PC-9 (cell line): ENCODE measurements around the gene IFITM10. TPM values are rescaled to one million over a fixed set of nuclear protein-coding genes. Genes with fewer than 3 reads are reported as not detected.

Experiments used
- BruUV-seq: library from RNA; stranded (reverse); fragments of 400-500 nt; replicated peaks from 2 replicates; lab custom pipeline; 2021; lab: Mats Ljungman, UMichigan
- CTCF ChIA-PET: fragments of 300-600 bp; sonication (Branson Sonifier 250); formaldehyde crosslinking; loops from one replicate; lab custom pipeline; 2022; ENCODE audit warnings: antibody characterized with exemption; lab: Charles Lee
- POLR2A ChIA-PET: fragments of 300-600 bp; sonication (Branson Sonifier 250); formaldehyde crosslinking; loops from one replicate; lab custom pipeline; 2022; ENCODE audit warnings: antibody characterized with exemption; ENCODE audit not compliant: unreplicated experiment; lab: Charles Lee
- DNase-seq, 2 experiments: peaks; one replicate each; pipeline versions ENCODE4 v3.0.0 to v3.0.0-alpha.2; 2015 to 2022; ENCODE audit warnings: mixed read lengths in 1 of 2
- H2AFZ ChIP-seq: fragments of 200-600 bp; sonication (generic); 2 replicates; pipeline ENCODE4 v1.8.1; 2017; ENCODE audit warnings: antibody characterized with exemption
- H3F3A ChIP-seq: fragments of 200-600 bp; sonication (generic); 2 replicates; pipeline ENCODE4 v1.8.1; 2017; ENCODE audit warnings: antibody characterized with exemption, mild to moderate bottlenecking, low read depth; ENCODE audit not compliant: insufficient read depth
- H3K27ac ChIP-seq: fragments of 200-600 bp; sonication (generic); 2 replicates; pipeline ENCODE4 v1.6.1; 2016; ENCODE audit warnings: mixed run types
- H3K27me3 ChIP-seq: fragments of 200-600 bp; sonication (generic); 2 replicates; pipeline ENCODE4 v1.6.1; 2016; ENCODE audit warnings: low read depth, mixed run types; ENCODE audit not compliant: insufficient read depth
- H3K36me3 ChIP-seq: fragments of 200-600 bp; sonication (generic); 2 replicates; pipeline ENCODE4 v1.6.1; 2016; ENCODE audit warnings: low read depth, mixed run types
- H3K4me1 ChIP-seq: fragments of 200-600 bp; sonication (generic); replicated peaks from 2 replicates; pipeline ENCODE4 v1.6.1; 2016; ENCODE audit warnings: mixed run types; ENCODE audit not compliant: insufficient read depth
- H3K4me2 ChIP-seq: fragments of 200-600 bp; sonication (generic); 2 replicates; pipeline ENCODE4 v1.6.1; 2017; ENCODE audit warnings: mixed run types
- H3K4me3 ChIP-seq: fragments of 200-600 bp; sonication (generic); 2 replicates; pipeline ENCODE4 v1.6.1; 2016; ENCODE audit warnings: mixed run types
- H3K79me2 ChIP-seq: fragments of 200-600 bp; sonication (generic); 2 replicates; pipeline ENCODE4 v1.6.1; 2017; ENCODE audit warnings: low read depth, mixed run types
- H3K9me2 ChIP-seq: fragments of 200-600 bp; sonication (generic); 2 replicates; pipeline ENCODE4 v1.8.1; 2017; ENCODE audit warnings: mild to moderate bottlenecking; ENCODE audit not compliant: insufficient read depth
- H3K9me3 ChIP-seq: fragments of 200-600 bp; sonication (generic); 2 replicates; pipeline ENCODE4 v1.8.1; 2016; ENCODE audit warnings: low read depth; ENCODE audit not compliant: insufficient read depth
- H4K20me1 ChIP-seq: fragments of 200-600 bp; sonication (generic); 2 replicates; pipeline ENCODE4 v1.8.1; 2017; ENCODE audit not compliant: insufficient read depth
- EZH2 ChIP-seq: fragments of 200-600 bp; sonication (generic); IDR thresholded peaks from 2 replicates; pipeline ENCODE4 v1.8.0; 2017; ENCODE audit warnings: antibody characterized with exemption, low read depth
- intact Hi-C: fragments of 100-400 bp; cut with micrococcal nuclease; formaldehyde crosslinking; loops from one replicate; pipeline ENCODE4 v1.10.0; 2022; ENCODE audit not compliant: unreplicated experiment
- total RNA-seq: library from RNA; stranded (reverse); gene quantifications from 2 replicates; pipeline ENCODE4 v1.2.3, GENCODE V29; 2021
- TF ChIP-seq, protein P1 (sequence below): fragments of 200-600 bp; sonication (generic); conservative IDR thresholded peaks from 2 replicates; pipeline ENCODE4 v1.6.1; 2017; ENCODE audit warnings: mixed run types, antibody characterized with exemption, mild to moderate bottlenecking, moderate library complexity

Gene IFITM10
- total RNA-seq, 1 experiment from 2014 or later, result 5.5 TPM

DNA sequence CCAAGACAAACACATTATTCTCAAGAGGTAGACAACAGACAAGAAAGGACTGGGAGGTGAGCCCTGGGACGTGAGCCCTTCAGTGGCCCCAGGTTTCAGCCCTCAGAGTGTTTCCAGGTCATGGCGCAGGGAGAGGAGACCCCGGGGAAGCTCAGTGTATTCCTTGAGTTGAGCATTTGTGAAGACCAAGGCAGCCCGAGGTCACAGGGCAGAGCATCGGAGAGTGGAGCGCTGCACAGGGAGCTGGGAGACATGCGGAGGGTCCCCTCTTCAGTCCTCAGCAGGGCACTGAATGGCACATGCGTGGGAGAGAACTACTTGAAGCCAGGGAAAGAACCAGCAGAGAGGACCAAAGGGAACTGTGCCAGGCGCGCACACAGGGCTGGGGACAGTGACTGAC is 41.7 kb downstream of the IFITM10 start:
- Histone ChIP-seq H3K9me3 (no peaks in the 10 kb centered on the region), H3F3A (peaks cover 22% of the 10 kb centered on the region), H3K27me3 (no peaks in the 10 kb centered on the region), H2AFZ (no peak overlapping the region), H3K79me2 (no peaks in the 10 kb centered on the region), H3K4me2 (no peak overlapping the region), H3K36me3 (no peaks in the 10 kb centered on the region), H4K20me1 (no peaks in the 10 kb centered on the region), H3K4me1 (peaks cover 27% of the 10 kb centered on the region), H3K27ac (no peak overlapping the region), H3K9me2 (no peaks in the 10 kb centered on the region), H3K4me3 (no peak overlapping the region)
- ChIA-PET CTCF (interaction anchor here (0.7 kb wide), 1 partner anchor 56 kb away, joined by 17 read pairs; no protein-coding TSS in a partner anchor), POLR2A (no interaction called here)
- TF ChIP-seq, protein P1, sequence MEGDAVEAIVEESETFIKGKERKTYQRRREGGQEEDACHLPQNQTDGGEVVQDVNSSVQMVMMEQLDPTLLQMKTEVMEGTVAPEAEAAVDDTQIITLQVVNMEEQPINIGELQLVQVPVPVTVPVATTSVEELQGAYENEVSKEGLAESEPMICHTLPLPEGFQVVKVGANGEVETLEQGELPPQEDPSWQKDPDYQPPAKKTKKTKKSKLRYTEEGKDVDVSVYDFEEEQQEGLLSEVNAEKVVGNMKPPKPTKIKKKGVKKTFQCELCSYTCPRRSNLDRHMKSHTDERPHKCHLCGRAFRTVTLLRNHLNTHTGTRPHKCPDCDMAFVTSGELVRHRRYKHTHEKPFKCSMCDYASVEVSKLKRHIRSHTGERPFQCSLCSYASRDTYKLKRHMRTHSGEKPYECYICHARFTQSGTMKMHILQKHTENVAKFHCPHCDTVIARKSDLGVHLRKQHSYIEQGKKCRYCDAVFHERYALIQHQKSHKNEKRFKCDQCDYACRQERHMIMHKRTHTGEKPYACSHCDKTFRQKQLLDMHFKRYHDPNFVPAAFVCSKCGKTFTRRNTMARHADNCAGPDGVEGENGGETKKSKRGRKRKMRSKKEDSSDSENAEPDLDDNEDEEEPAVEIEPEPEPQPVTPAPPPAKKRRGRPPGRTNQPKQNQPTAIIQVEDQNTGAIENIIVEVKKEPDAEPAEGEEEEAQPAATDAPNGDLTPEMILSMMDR, result no peak
- TF ChIP-seq EZH2, result no peak
- intact Hi-C loops, result no loop called here
- no peak for DNase-seq
- no TSS peak for BruUV-seq

DNA sequence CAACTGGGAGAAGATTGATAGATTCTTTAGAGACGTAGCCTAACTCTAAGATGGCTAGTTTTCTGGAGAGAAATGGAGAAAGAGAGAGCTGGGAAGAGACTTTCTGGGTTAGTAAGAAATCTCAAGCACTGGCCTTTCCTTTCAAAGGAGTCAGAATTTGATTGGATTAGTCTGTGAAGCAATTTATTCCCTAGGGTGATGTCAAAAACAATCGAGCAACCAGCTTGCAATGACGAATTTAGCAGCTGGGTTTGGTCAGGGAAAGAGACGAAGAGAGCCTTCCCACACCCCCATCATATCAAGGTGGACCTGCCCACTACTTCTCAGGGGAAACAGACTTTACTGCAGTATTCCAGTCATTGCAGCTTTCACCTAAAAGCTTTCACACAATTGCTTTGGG is 42.6 kb downstream of the IFITM10 start:
- Histone ChIP-seq H4K20me1 (no peaks in the 10 kb centered on the region), H3K4me1 (peaks cover 27% of the 10 kb centered on the region), H3K4me2 (no peak overlapping the region), H3K27me3 (no peaks in the 10 kb centered on the region), H3K9me3 (no peaks in the 10 kb centered on the region), H2AFZ (no peak overlapping the region), H3K27ac (no peak overlapping the region), H3K79me2 (no peaks in the 10 kb centered on the region), H3K4me3 (no peak overlapping the region), H3K36me3 (no peaks in the 10 kb centered on the region), H3F3A (peaks cover 22% of the 10 kb centered on the region), H3K9me2 (no peaks in the 10 kb centered on the region)
- no peak for DNase-seq
- intact Hi-C loops, result no loop called here
- TF ChIP-seq, protein P1, result no peak
- no peak for TF ChIP-seq EZH2
- POLR2A ChIA-PET, result interaction anchor here (0.6 kb wide), 1 partner anchor 13 kb away, joined by 25 read pairs; no protein-coding TSS in a partner anchor
- CTCF ChIA-PET, result no interaction called here
- BruUV-seq, result no TSS peak

DNA sequence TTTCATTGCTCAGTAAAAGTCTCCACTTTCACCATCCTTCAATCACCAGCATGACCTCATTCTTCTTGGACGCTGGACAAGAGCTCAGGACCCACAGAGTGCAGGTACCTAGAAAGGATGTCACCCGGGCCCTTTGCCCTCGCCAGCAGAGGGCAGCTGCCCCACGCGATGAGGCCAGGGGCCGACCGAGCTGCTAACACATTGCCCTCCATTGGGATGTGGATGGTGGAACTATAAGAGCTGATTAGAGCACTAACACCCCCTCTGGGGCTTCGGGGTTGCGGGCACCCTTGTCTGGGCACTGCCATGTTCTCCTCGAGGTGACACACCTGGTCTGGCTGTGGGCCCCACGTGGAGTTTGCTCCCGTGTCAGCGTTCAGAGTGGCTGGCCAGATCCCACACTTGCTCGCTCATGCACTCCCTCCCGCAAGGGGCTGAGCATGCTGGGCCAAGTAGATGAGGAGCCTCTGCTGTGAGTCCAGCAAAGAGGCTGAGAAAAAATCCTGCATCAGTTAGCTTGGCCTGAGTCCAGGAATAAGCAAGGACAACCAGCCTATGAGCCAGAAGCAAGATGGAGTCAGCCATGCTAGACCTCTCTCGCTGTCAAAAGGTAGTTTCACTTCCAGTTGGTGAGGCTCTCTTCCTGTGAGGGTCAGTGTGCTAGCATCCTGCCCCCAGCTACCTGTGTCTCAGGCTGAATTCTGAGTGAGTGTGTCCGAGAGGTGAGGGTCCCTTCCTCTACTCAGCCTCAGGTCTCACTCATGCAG is 43.6 kb downstream of the IFITM10 start:
- intact Hi-C loops, result no loop called here
- H3K4me3 ChIP-seq, result no peak overlapping the region
- ChIA-PET CTCF (no interaction called here), POLR2A (no interaction called here)
- H3K27ac ChIP-seq, result peak overlapping the region; percentile 76; the same call in 1 of the 2 replicates
- peak overlapping the region; percentile 76; the same call in 1 of the 2 replicates for H3K4me2 ChIP-seq
- H3K9me2 ChIP-seq, result no peaks in the 10 kb centered on the region
- no peaks in the 10 kb centered on the region for H4K20me1 ChIP-seq
- no peaks in the 10 kb centered on the region for H3K79me2 ChIP-seq
- no peaks in the 10 kb centered on the region for H3K36me3 ChIP-seq
- no TSS peak for BruUV-seq
- peaks cover 27% of the 10 kb centered on the region for H3K4me1 ChIP-seq
- H3K27me3 ChIP-seq, result no peaks in the 10 kb centered on the region
- TF ChIP-seq, protein P1, result peak; percentile 24; the same call in 1 of the 2 replicates
- TF ChIP-seq EZH2, result no peak
- no peak overlapping the region for H2AFZ ChIP-seq
- no peak for DNase-seq
- no peaks in the 10 kb centered on the region for H3K9me3 ChIP-seq
- peaks cover 22% of the 10 kb centered on the region for H3F3A ChIP-seq
